ENCODE data around the gene PECR.
A peak's percentile ranks its signal among the peaks of the same experiment; 100 is the strongest.

DNA sequence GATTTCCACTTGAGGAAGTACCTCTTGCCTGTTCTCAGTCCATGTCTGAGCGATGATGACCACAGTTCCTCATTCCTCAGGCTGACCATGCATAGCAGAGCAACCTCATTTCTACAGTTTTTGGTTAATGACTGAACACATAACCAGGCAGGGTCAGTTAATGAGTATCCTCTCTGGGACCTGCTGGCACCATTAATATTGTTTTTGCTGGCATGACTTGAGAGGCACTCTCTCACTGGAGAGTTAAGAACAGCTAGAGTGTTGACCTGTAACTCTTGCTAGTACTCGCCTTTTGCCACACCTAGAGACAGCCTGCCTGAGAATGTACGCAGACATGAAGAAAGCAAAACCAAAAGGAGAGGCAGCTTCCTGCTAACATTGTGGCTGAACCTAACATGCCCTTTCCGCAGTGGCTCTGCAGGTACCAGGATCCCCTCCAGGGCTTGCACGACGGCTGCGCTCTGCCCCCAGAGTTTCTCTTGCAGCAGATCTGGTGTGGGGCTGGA lies 23.9 kb downstream of the PECR start:
- TF ChIP-seq, protein P1, sequence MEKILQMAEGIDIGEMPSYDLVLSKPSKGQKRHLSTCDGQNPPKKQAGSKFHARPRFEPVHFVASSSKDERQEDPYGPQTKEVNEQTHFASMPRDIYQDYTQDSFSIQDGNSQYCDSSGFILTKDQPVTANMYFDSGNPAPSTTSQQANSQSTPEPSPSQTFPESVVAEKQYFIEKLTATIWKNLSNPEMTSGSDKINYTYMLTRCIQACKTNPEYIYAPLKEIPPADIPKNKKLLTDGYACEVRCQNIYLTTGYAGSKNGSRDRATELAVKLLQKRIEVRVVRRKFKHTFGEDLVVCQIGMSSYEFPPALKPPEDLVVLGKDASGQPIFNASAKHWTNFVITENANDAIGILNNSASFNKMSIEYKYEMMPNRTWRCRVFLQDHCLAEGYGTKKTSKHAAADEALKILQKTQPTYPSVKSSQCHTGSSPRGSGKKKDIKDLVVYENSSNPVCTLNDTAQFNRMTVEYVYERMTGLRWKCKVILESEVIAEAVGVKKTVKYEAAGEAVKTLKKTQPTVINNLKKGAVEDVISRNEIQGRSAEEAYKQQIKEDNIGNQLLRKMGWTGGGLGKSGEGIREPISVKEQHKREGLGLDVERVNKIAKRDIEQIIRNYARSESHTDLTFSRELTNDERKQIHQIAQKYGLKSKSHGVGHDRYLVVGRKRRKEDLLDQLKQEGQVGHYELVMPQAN (conservative IDR thresholded peaks at IDR 0.05) = no peak
- TF ChIP-seq BHLHE40 (IDR thresholded peaks at IDR 0.05; ENCODE audit: borderline replicate concordance in 1 of 2, low read depth in 2 of 2, low read length in 1 of 2) = peak; percentile 7 to 23; a peak in 1 of 4 replicates
- TF ChIP-seq, protein P2, sequence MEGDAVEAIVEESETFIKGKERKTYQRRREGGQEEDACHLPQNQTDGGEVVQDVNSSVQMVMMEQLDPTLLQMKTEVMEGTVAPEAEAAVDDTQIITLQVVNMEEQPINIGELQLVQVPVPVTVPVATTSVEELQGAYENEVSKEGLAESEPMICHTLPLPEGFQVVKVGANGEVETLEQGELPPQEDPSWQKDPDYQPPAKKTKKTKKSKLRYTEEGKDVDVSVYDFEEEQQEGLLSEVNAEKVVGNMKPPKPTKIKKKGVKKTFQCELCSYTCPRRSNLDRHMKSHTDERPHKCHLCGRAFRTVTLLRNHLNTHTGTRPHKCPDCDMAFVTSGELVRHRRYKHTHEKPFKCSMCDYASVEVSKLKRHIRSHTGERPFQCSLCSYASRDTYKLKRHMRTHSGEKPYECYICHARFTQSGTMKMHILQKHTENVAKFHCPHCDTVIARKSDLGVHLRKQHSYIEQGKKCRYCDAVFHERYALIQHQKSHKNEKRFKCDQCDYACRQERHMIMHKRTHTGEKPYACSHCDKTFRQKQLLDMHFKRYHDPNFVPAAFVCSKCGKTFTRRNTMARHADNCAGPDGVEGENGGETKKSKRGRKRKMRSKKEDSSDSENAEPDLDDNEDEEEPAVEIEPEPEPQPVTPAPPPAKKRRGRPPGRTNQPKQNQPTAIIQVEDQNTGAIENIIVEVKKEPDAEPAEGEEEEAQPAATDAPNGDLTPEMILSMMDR (IDR thresholded peaks at IDR 0.05 in 2 of 3, conservative IDR thresholded peaks at IDR 0.05 in 1 of 3; ENCODE audit: control insufficient read depth in 2 of 3, extremely low read depth in 1 of 3, insufficient read depth in 1 of 3, low read depth in 3 of 3, low read length in 3 of 3) = no peak
- TF ChIP-seq SP1 (IDR thresholded peaks at IDR 0.05; ENCODE audit: low read depth, low read length) = no peak
- no peak for TF ChIP-seq SIN3A (IDR thresholded peaks at IDR 0.05; ENCODE audit: low read depth, low read length)
- TF ChIP-seq SMAD1 (IDR thresholded peaks at IDR 0.05; ENCODE audit: low read depth, partially characterized antibody) = no peak
- TF ChIP-seq, protein P3, sequence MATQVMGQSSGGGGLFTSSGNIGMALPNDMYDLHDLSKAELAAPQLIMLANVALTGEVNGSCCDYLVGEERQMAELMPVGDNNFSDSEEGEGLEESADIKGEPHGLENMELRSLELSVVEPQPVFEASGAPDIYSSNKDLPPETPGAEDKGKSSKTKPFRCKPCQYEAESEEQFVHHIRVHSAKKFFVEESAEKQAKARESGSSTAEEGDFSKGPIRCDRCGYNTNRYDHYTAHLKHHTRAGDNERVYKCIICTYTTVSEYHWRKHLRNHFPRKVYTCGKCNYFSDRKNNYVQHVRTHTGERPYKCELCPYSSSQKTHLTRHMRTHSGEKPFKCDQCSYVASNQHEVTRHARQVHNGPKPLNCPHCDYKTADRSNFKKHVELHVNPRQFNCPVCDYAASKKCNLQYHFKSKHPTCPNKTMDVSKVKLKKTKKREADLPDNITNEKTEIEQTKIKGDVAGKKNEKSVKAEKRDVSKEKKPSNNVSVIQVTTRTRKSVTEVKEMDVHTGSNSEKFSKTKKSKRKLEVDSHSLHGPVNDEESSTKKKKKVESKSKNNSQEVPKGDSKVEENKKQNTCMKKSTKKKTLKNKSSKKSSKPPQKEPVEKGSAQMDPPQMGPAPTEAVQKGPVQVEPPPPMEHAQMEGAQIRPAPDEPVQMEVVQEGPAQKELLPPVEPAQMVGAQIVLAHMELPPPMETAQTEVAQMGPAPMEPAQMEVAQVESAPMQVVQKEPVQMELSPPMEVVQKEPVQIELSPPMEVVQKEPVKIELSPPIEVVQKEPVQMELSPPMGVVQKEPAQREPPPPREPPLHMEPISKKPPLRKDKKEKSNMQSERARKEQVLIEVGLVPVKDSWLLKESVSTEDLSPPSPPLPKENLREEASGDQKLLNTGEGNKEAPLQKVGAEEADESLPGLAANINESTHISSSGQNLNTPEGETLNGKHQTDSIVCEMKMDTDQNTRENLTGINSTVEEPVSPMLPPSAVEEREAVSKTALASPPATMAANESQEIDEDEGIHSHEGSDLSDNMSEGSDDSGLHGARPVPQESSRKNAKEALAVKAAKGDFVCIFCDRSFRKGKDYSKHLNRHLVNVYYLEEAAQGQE (IDR thresholded peaks at IDR 0.05; ENCODE audit: low read depth, low read length) = no peak

Data from GM12878 (cell line).